Amniotic stem cell (primary cell): ENCODE results near the gene CASTOR2.
"Not testable (repeated sequence)": the region's sequence is repeated elsewhere in the genome, so short reads cannot be mapped to it uniquely, and the experiment has no call there.

Source experiments
- DNase-seq: peaks from one replicate; lab custom pipeline; 2025; lab: John Stamatoyannopoulos, UW

The CASTOR2 gene

GRCh38 chr7:75050501-75050900 is 86.0 kb downstream of the CASTOR2 start:
- no peak for DNase-seq

GRCh38 chr7:75054744-75055143 is 90.2 kb downstream of the CASTOR2 start:
- peak; percentile 61 for DNase-seq

DNA sequence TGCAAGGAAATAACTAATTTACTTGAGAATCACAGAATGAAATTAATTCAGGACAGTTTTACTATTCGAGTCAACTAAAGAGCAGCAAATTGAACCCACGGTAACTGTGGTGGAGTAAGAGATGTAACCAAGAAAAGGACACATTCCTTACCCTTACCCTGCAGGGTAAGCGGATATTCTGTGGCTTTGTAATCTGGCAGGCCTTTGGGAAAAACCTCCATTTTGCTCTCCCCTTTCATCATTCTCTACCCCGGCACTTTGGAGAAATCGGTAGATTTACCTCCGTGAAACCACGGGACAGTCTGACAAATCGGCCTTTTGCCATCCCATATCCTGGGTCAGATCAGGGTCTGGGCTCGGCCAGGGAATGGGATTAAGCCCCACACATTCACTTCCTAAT is 90.7 kb downstream of the CASTOR2 start:
- DNase-seq: no peak

DNA sequence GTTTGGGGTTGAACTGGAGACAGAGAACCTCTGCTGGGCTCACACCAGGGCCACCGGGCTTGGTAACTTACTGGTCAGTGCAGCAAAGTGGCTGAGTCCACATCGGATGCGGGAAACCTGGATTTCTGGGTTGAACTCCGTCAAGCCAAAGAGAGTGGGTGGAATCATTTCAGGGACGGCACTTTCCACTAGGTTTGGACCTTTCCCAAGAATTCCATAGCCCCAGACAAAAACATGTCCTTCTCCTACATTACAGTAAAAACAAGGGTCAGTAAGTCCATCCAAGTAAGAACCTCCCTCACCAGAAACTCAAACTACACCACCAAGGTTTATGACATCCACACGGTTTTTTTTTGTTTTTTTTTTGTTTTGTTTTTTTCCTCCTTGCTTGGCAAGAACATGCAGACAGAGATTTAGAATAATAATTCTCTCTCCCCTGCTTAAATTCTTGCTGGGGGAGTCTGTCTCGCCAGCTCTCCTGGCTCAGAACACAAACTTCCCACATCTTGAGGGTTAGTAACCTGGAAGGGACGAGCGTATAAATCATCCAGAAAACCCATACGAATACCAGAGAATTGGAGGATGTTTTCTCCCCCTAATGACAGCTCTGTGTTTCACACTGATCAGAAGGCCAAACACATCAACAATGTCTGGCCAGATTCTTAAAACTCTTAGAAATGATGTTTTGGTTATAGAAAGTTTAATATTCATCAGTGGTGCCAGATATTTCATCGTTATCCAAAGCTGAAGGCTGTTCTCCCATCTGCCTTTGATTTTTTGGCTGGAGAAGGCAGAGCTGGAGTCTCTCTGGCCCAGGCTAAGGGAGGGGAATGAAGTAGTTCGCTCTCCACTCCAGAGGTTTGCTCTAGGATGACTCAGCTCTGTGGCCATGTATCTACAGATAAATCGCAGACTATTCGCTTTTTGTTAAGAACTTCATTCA is 91.6 kb downstream of the CASTOR2 start:
- DNase-seq: peak; percentile 39

GRCh38 chr7:75058406-75058805 is 93.9 kb downstream of the CASTOR2 start:
- DNase-seq: no peak

DNA sequence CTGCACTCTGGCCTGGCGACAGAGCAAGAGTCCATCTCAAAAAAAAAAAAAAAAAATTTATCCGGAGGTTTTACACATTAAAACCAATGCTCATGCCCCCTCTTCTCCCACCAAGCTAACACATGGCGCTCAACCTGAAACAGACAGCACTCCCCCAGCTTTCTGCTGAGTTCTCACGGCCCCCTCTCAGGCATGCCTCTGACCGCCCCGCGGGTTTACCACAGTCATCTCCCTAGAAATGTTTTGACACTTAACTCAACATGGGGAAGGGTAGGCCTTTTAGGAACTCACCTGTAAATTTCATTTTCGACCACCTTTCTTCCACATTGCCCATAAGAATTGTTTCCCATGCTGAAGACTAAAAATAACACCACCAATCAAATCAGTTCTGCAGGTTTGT is 99.8 kb downstream of the CASTOR2 start:
- DNase-seq: no peak

- DNase-seq: no peak
Measured at GRCh38 chr7:75064801-75065200, 100.3 kb downstream of the CASTOR2 start.

- DNase-seq: no peak
Measured at GRCh38 chr7:75066521-75066920, 102.0 kb downstream of the CASTOR2 start.

DNA sequence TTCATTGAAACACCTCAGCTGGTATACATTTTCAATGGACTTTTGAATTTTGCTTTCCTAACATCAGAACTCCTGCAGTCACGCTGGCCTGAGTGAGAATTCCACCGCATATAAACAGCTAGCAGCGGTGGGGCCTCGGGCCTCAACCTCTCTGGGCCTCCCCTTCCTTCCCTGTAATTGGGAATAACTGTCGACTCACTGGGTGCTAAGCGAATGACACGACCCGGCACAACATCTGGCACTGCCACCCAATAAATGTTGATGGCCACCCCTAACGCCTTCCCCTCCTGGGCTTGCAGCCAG is 108.4 kb downstream of the CASTOR2 start:
- no peak for DNase-seq

GRCh38 chr7:75074262-75074641 is 109.7 kb downstream of the CASTOR2 start:
- not testable (repeated sequence) for DNase-seq
